ENCODE measurements around the gene SRXN1. TPM values are rescaled to one million over a fixed set of nuclear protein-coding genes. Genes with fewer than 3 reads are reported as not detected.
A peak's percentile ranks its signal among the peaks of the same experiment; 100 is the strongest.

Gene SRXN1
- total and polyA plus RNA-seq, 9 of the 15 experiments (the other 6 are each of a cell fraction or from before 2014, with no cell fraction given), result 6.8 to 36.4 (median 21.6) TPM

GRCh38 chr20:653590-654416, 803 bp upstream of the SRXN1 start (continued):
- TF ChIP-seq MGA (IDR thresholded peaks at IDR 0.05) (no peak; the same call in none of the 2 replicates), CREB1 (IDR thresholded peaks at IDR 0.05) (no peak), CREB1 (CRISPR knock-in tag; IDR thresholded peaks at IDR 0.05) (0 out of 2 replicates have a peak, but pooled peaks have one; percentile 12), ZNF766 (CRISPR knock-in tag; conservative IDR thresholded peaks at IDR 0.05) (no peak), KAT8 (IDR thresholded peaks at IDR 0.05; ENCODE audit: low read depth) (no peak), CTBP1 (IDR thresholded peaks at IDR 0.05; ENCODE audit: borderline replicate concordance) (no peak), BHLHE40 (IDR thresholded peaks at IDR 0.05; ENCODE audit: low read length) (no peak), NFRKB (IDR thresholded peaks at IDR 0.05; ENCODE audit: low read depth) (peak; percentile 92), IFI16 (CRISPR knock-in tag; IDR thresholded peaks at IDR 0.05) (no peak), RAD21 (CRISPR knock-in tag; conservative IDR thresholded peaks at IDR 0.05 in 1 of 2, IDR thresholded peaks at IDR 0.05 in 1 of 2) (no peak), RFX7 (CRISPR knock-in tag; IDR thresholded peaks at IDR 0.05) (no peak), SMARCA4 (IDR thresholded peaks at IDR 0.05) (peak; percentile 51; the same call in 1 of the 2 replicates), HEY1 (CRISPR knock-in tag; IDR thresholded peaks at IDR 0.05; ENCODE audit: borderline replicate concordance) (no peak), THRA (IDR thresholded peaks at IDR 0.05) (no peak), PURB (CRISPR knock-in tag; IDR thresholded peaks at IDR 0.05; ENCODE audit: low read depth) (no peak), PCBP1 (IDR thresholded peaks at IDR 0.05; ENCODE audit: low read depth, low read length, poor library complexity, severe bottlenecking) (no peak), SMARCE1 (IDR thresholded peaks at IDR 0.05) (peak; percentile 69)

Data from K562 (cell line).